H9 (cell line): ENCODE measurements around the gene CDKN2B. TPM values are rescaled to one million over a fixed set of nuclear protein-coding genes. Genes with fewer than 3 reads are reported as not detected.

ENCODE experiments used
- DNase-seq: peaks from one replicate; pipeline ENCODE4 v3.0.0-alpha.2; 2017
- H2AFZ ChIP-seq: one replicate; pipeline ENCODE4 v1.6.1; 2013; ENCODE audit warnings: mild to moderate bottlenecking, low read length, control low read depth, moderate library complexity
- H2AK5ac ChIP-seq: 2 replicates; pipeline ENCODE4 v1.6.1; 2013; ENCODE audit warnings: low read length, control low read depth, mixed read lengths; ENCODE audit not compliant: insufficient read length
- H2BK120ac ChIP-seq: one replicate; pipeline ENCODE4 v1.6.1; 2013; ENCODE audit warnings: low read depth, mild to moderate bottlenecking, low read length, control low read depth, inconsistent platforms; ENCODE audit not compliant: poor library complexity, severe bottlenecking
- H2BK12ac ChIP-seq: 2 replicates; pipeline ENCODE4 v1.6.1; 2013; ENCODE audit warnings: low read length, control low read depth, mixed read lengths, low read depth; ENCODE audit not compliant: insufficient read length
- H2BK15ac ChIP-seq: 2 replicates; pipeline ENCODE4 v1.6.1; 2013; ENCODE audit warnings: low read depth, low read length, control low read depth
- H2BK20ac ChIP-seq: one replicate; pipeline ENCODE4 v1.6.1; 2013; ENCODE audit warnings: low read depth, mild to moderate bottlenecking, low read length, control low read depth, inconsistent platforms; ENCODE audit not compliant: poor library complexity, severe bottlenecking
- H2BK5ac ChIP-seq: 2 replicates; pipeline ENCODE4 v1.6.1; 2013; ENCODE audit warnings: low read length, control low read depth, mixed read lengths; ENCODE audit not compliant: insufficient read length
- H3K14ac ChIP-seq: 2 replicates; pipeline ENCODE4 v1.6.1; 2013; ENCODE audit warnings: low read length, control low read depth; ENCODE audit not compliant: insufficient read depth
- H3K18ac ChIP-seq: 2 replicates; pipeline ENCODE4 v1.6.1; 2013; ENCODE audit warnings: low read depth, mild to moderate bottlenecking, mixed read lengths, low read length, control low read depth; ENCODE audit not compliant: insufficient read length
- H3K23ac ChIP-seq: 2 replicates; pipeline ENCODE4 v1.6.1; 2013; ENCODE audit warnings: low read length, control low read depth, mixed read lengths, low read depth; ENCODE audit not compliant: insufficient read length
- H3K23me2 ChIP-seq: 2 replicates; pipeline ENCODE4 v1.6.1; 2013; ENCODE audit warnings: low read depth, mild to moderate bottlenecking, mixed read lengths, low read length, control low read depth; ENCODE audit not compliant: insufficient read length, poor library complexity, severe bottlenecking
- H3K27ac ChIP-seq: 2 replicates; pipeline ENCODE4 v1.5.1; 2013; ENCODE audit warnings: low read length, control low read depth, mixed read lengths, low read depth; ENCODE audit not compliant: insufficient read length
- H3K27me3 ChIP-seq: 2 replicates; pipeline ENCODE4 v1.6.1; 2013; ENCODE audit warnings: low read length, control low read depth, inconsistent platforms; ENCODE audit not compliant: insufficient read depth
- H3K4ac ChIP-seq: 2 replicates; pipeline ENCODE4 v1.6.1; 2013; ENCODE audit warnings: low read depth, mild to moderate bottlenecking, control low read depth, inconsistent platforms, low read length, moderate library complexity
- H3K4me1 ChIP-seq: 2 replicates; pipeline ENCODE4 v1.6.1; 2013; ENCODE audit warnings: low read length, control low read depth, inconsistent platforms; ENCODE audit not compliant: insufficient read depth
- H3K4me2 ChIP-seq: 2 replicates; pipeline ENCODE4 v1.6.1; 2013; ENCODE audit warnings: low read length, control low read depth, mixed read lengths; ENCODE audit not compliant: insufficient read length, insufficient read depth
- H3K56ac ChIP-seq: 2 replicates; pipeline ENCODE4 v1.6.1; 2013; ENCODE audit warnings: low read depth, mild to moderate bottlenecking, mixed read lengths, low read length, control low read depth; ENCODE audit not compliant: insufficient read length
- H3K79me1 ChIP-seq: 2 replicates; pipeline ENCODE4 v1.6.1; 2013; ENCODE audit warnings: low read depth, mild to moderate bottlenecking, moderate library complexity, low read length, control low read depth, inconsistent platforms; ENCODE audit not compliant: insufficient read depth, poor library complexity, severe bottlenecking
- H3K79me2 ChIP-seq: 2 replicates; pipeline ENCODE4 v1.6.1; 2013; ENCODE audit warnings: low read length, control low read depth, inconsistent platforms; ENCODE audit not compliant: insufficient read depth
- H3K9ac ChIP-seq: 2 replicates; pipeline ENCODE4 v1.6.1; 2013; ENCODE audit warnings: low read length, control low read depth, mixed read lengths; ENCODE audit not compliant: insufficient read length; ENCODE audit errors: extremely low read depth
- H3K9me3 ChIP-seq: one replicate; pipeline ENCODE4 v1.6.1; 2013; ENCODE audit warnings: low read depth, low read length, inconsistent platforms; ENCODE audit not compliant: control insufficient read depth
- H3T11ph ChIP-seq: one replicate; pipeline ENCODE4 v1.6.1; 2013; ENCODE audit warnings: mild to moderate bottlenecking, low read length, control low read depth, inconsistent platforms
- H4K20me1 ChIP-seq: one replicate; pipeline ENCODE4 v1.6.1; 2013; ENCODE audit not compliant: control insufficient read depth, insufficient read length, insufficient read depth
- H4K5ac ChIP-seq: 2 replicates; pipeline ENCODE4 v1.6.1; 2013; ENCODE audit warnings: low read depth, mild to moderate bottlenecking, mixed read lengths, low read length, control low read depth; ENCODE audit not compliant: insufficient read length
- H4K8ac ChIP-seq: replicated peaks from 2 replicates; pipeline ENCODE4 v1.6.1; 2013; ENCODE audit warnings: low read length, control low read depth, mixed read lengths, low read depth; ENCODE audit not compliant: insufficient read length
- H4K91ac ChIP-seq: 2 replicates; pipeline ENCODE4 v1.6.1; 2013; ENCODE audit warnings: low read depth, mild to moderate bottlenecking, moderate library complexity, mixed read lengths, low read length, control low read depth; ENCODE audit not compliant: insufficient read length
- H3K27ac Mint-ChIP-seq, 3 experiments: 2 replicates in 2 of 3; 3 replicates in 1 of 3; pipeline ENCODE4 v1.8.0; 2020 to 2021; ENCODE audit warnings: mixed read lengths in 3 of 3, mild to moderate bottlenecking in 1 of 3, moderate library complexity in 1 of 3
- H3K27me3 Mint-ChIP-seq: 2 replicates; pipeline ENCODE4 v1.8.0; 2021; ENCODE audit warnings: low read depth, mild to moderate bottlenecking, moderate library complexity, mixed read lengths
- H3K36me3 Mint-ChIP-seq, 3 experiments: 2 replicates in 2 of 3; 3 replicates in 1 of 3; pipeline ENCODE4 v1.8.0; 2020 to 2021; ENCODE audit warnings: low read depth in 3 of 3, mixed read lengths in 3 of 3; ENCODE audit not compliant: insufficient read depth in 1 of 3
- H3K4me1 Mint-ChIP-seq, 2 experiments: 2 replicates each; pipeline ENCODE4 v1.8.0; 2020; ENCODE audit warnings: mixed read lengths in 2 of 2
- H3K4me3 Mint-ChIP-seq, 2 experiments: 2 replicates in 1 of 2; 3 replicates in 1 of 2; pipeline ENCODE4 v1.8.0; 2020 to 2021; ENCODE audit warnings: mild to moderate bottlenecking in 2 of 2, mixed read lengths in 2 of 2, moderate library complexity in 1 of 2
- H3K9me3 Mint-ChIP-seq, 2 experiments: 2 replicates in 1 of 2; 3 replicates in 1 of 2; pipeline ENCODE4 v1.8.0; 2020; ENCODE audit warnings: mild to moderate bottlenecking in 2 of 2, mixed read lengths in 2 of 2, moderate library complexity in 1 of 2
- WGBS: extraction: QIAGEN DNeasy Blood & Tissue Kit; methylation state at CpG from one replicate; pipeline ENCODE4 v1.1.7; 2013; ENCODE audit warnings: missing lambda C conversion rate, low lambda C conversion rate, mixed read lengths; ENCODE audit not compliant: insufficient read length; ENCODE audit errors: extremely low coverage; 5-methylcytosine and 5-hydroxymethylcytosine counted together
- total RNA-seq: library from RNA; stranded (reverse); gene quantifications from 2 replicates; pipeline ENCODE4 v1.2.1, GENCODE V29; 2021
- TF ChIP-seq, protein P1 (sequence below): fragments of 200-600 bp; sonication (generic); conservative IDR thresholded peaks from 3 replicates; pipeline ENCODE4 v1.8.0; 2021; ENCODE audit warnings: antibody characterized with exemption, mild to moderate bottlenecking

The CDKN2B gene
- total RNA-seq, 1 experiment from 2014 or later, result 0.13 TPM

DNA sequence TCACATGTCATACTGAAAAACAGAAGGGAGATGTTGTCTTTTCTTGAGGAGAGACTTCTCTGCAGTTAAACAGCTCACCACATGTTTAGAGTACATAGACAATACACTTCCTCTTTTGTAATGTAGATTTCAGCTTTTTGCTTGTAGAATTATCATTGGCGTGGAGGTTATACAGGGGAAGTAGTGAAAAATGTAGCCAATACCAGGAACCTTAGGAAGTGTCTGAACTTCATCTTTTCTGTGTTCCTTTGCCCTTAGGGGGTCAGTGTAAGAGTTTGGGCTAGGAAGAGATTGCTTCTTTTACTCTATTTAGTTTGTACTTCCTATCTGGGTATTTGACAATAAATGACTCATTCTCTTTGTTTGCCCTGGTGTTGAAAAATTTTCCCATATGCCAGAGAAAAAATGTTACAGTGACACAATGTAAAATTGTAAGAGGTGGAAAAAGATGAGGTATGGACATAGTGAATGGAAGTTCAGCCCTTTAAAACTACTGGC is 21.0 kb upstream of the CDKN2B start:
- H3K4me1 Mint-ChIP-seq, result peaks cover 5 to 11% of the 10 kb centered on the region in 2 experiments; a peak in 3 of 4 replicates
- H3K4me3 Mint-ChIP-seq, result no peak overlapping the region
- H2BK20ac ChIP-seq, result no peak overlapping the region
- no peak overlapping the region for H2AK5ac ChIP-seq
- H4K91ac ChIP-seq, result no peak overlapping the region
- peaks cover 1% of the 10 kb centered on the region for H3K27me3 Mint-ChIP-seq
- no peak overlapping the region for H3K18ac ChIP-seq
- no peaks in the 10 kb centered on the region for H3K79me1 ChIP-seq
- H3K4ac ChIP-seq, result no peak overlapping the region
- H3K9me3 ChIP-seq, result no peaks in the 10 kb centered on the region
- H3K79me2 ChIP-seq, result no peaks in the 10 kb centered on the region
- H3K56ac ChIP-seq, result no peak overlapping the region
- no peaks in the 10 kb centered on the region for H3K9me3 Mint-ChIP-seq
- TF ChIP-seq, protein P1, sequence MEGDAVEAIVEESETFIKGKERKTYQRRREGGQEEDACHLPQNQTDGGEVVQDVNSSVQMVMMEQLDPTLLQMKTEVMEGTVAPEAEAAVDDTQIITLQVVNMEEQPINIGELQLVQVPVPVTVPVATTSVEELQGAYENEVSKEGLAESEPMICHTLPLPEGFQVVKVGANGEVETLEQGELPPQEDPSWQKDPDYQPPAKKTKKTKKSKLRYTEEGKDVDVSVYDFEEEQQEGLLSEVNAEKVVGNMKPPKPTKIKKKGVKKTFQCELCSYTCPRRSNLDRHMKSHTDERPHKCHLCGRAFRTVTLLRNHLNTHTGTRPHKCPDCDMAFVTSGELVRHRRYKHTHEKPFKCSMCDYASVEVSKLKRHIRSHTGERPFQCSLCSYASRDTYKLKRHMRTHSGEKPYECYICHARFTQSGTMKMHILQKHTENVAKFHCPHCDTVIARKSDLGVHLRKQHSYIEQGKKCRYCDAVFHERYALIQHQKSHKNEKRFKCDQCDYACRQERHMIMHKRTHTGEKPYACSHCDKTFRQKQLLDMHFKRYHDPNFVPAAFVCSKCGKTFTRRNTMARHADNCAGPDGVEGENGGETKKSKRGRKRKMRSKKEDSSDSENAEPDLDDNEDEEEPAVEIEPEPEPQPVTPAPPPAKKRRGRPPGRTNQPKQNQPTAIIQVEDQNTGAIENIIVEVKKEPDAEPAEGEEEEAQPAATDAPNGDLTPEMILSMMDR, result no peak
- H3K4me2 ChIP-seq, result no peak overlapping the region
- H3K9ac ChIP-seq, result no peak overlapping the region
- H4K8ac ChIP-seq, result no peak overlapping the region
- H3K23ac ChIP-seq, result no peak overlapping the region
- WGBS, result no CpG with 5 or more reads among the region's 1 CpG
- no peak overlapping the region for H2BK15ac ChIP-seq
- no peak overlapping the region for H3K27ac Mint-ChIP-seq
- peaks cover 3% of the 10 kb centered on the region; the same call in 1 of the 2 replicates for H3K4me1 ChIP-seq
- no peaks in the 10 kb centered on the region for H3K36me3 Mint-ChIP-seq
- no peak overlapping the region for H2BK5ac ChIP-seq
- no peak overlapping the region for H2AFZ ChIP-seq
- no peak overlapping the region for H3K27ac ChIP-seq
- no peaks in the 10 kb centered on the region for H3K23me2 ChIP-seq
- H4K5ac ChIP-seq, result no peak overlapping the region
- H2BK12ac ChIP-seq, result no peak overlapping the region
- DNase-seq, result no peak
- no peaks in the 10 kb centered on the region for H3K27me3 ChIP-seq
- H3T11ph ChIP-seq, result no peak overlapping the region
- H3K14ac ChIP-seq, result no peak overlapping the region
- no peaks in the 10 kb centered on the region for H4K20me1 ChIP-seq
- H2BK120ac ChIP-seq, result no peak overlapping the region
